Gastrocnemius medialis (tissue), 4 donors: ENCODE measurements around the gene MAST2. TPM values are rescaled to one million over a fixed set of nuclear protein-coding genes. Genes with fewer than 3 reads are reported as not detected.
"Not testable (repeated sequence)": the region's sequence is repeated elsewhere in the genome, so short reads cannot be mapped to it uniquely, and the experiment has no call there.

ENCODE experiments used
- ATAC-seq, 2 donors: fragments of 150-250 bp; one replicate each; pipeline ENCODE4 v1.9.1; 2016
- DNase-seq, 2 donors: peaks; one replicate each; pipeline ENCODE4 v3.0.0-alpha.2; 2019
- H3K27ac ChIP-seq, 4 donors: fragments of 200-600 bp; sonication (generic); 1 replicate in 1 of 4; 2 replicates in 3 of 4; pipeline ENCODE4 v1.5.1; 2016 to 2018; ENCODE audit warnings: mild to moderate bottlenecking in 2 of 4, moderate library complexity in 1 of 4
- H3K27me3 ChIP-seq, 3 donors: fragments of 200-600 bp; sonication (generic) in 2 of 3; 1 replicate in 1 of 3; 2 replicates in 2 of 3; pipeline versions ENCODE4 v1.5.1 to v1.6.0; 2016 to 2019; ENCODE audit warnings: mild to moderate bottlenecking in 1 of 3, moderate library complexity in 1 of 3
- H3K36me3 ChIP-seq, 2 donors: fragments of 200-600 bp; sonication (generic) in 1 of 2; one replicate each; pipeline ENCODE4 v1.5.1; 2017 to 2018
- H3K4me1 ChIP-seq, 2 donors: fragments of 200-600 bp; sonication (generic) in 1 of 2; one replicate each; pipeline ENCODE4 v1.5.1; 2016 to 2017; ENCODE audit warnings: mild to moderate bottlenecking in 2 of 2
- H3K4me3 ChIP-seq, 4 donors: fragments of 200-600 bp; sonication (generic) in 3 of 4; 1 replicate in 1 of 4; 2 replicates in 3 of 4; pipeline ENCODE4 v1.5.1; 2016 to 2019; ENCODE audit warnings: mild to moderate bottlenecking in 2 of 4
- H3K9me3 ChIP-seq, 3 donors: fragments of 200-600 bp; sonication (generic) in 2 of 3; 1 replicate in 1 of 3; 2 replicates in 2 of 3; pipeline ENCODE4 v1.5.1; 2016 to 2019
- CTCF ChIP-seq, 5 experiments: fragments of 450-650 bp in 3 of 5; fragments of 200-600 bp in 2 of 5; sonication (generic) in 2 of 5; IDR thresholded peaks in 4 of 5; conservative IDR thresholded peaks in 1 of 5; 1 replicate in 4 of 5; 2 replicates in 1 of 5; pipeline ENCODE4 v1.5.1; 2016 to 2019; ENCODE audit warnings: antibody characterized with exemption in 5 of 5, mild to moderate bottlenecking in 3 of 5, moderate library complexity in 3 of 5
- POLR2A ChIP-seq, 2 donors: fragments of 450-650 bp; IDR thresholded peaks; one replicate each; pipeline ENCODE4 v1.6.1; 2017; ENCODE audit warnings: antibody characterized with exemption in 2 of 2, mild to moderate bottlenecking in 2 of 2, moderate library complexity in 2 of 2
- in situ Hi-C, 4 donors: fragments of 200-750 bp; cut with MboI; loops; one replicate each; pipeline versions ENCODE4 v1.15.0 to v1.8.0; 2017; ENCODE audit warnings: low sequenced_read_pairs in 4 of 4
- intact Hi-C: fragments of 100-400 bp; cut with DNase I; formaldehyde crosslinking; loops from one replicate; pipeline ENCODE4 v1.15.1; 2023; ENCODE audit warnings: low total_unique reads
- total RNA-seq, 4 donors: library from RNA; depleted of rRNA; stranded (reverse); fragments of >200 nt; gene quantifications; one replicate each; pipeline versions ENCODE4 v1.1.0 to v1.2.3, GENCODE V29; 2016

The MAST2 gene
- total RNA-seq, 4 donors from 2014 or later = 110 to 195 (median 162) TPM

DNA sequence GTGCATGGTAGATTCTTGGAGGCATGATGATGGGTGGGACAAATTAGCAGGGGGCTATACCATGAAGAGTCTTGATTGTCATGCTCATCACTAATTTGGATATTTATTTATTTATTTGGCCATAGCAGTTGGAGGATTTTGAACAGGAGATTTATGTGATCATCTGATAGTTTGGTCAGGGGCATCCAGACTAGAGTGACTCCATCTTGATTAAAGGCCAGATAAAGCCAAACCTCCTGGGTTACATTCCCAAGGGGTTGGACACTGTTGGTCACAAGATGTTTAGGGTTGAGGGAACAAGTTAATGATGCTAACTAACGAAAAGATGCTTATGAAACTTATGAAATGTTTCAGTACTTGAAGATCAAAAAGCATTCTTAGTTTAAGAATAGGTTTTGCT lies 139.8 kb downstream of the MAST2 start:
- Histone ChIP-seq H3K27ac (peak overlapping the region in 2 of 4 donors; percentile 70), H3K4me3 (no peak overlapping the region), H3K4me1 (peaks cover 12 to 23% of the 10 kb centered on the region in 2 donors), H3K9me3 (peaks cover 0 to 6% (median 0%) of the 10 kb centered on the region in 3 donors), H3K27me3 (no peaks in the 10 kb centered on the region), H3K36me3 (peaks cover 0 to 4% of the 10 kb centered on the region in 2 donors)
- no peak for ATAC-seq
- intact Hi-C loops = no loop called here
- in situ Hi-C loops = loop anchor here in 1 of 4 donors (10.0 kb wide), 1 partner anchor 62 kb away; no protein-coding TSS in a partner anchor
- DNase-seq = no peak
- no peak for TF ChIP-seq CTCF (IDR thresholded peaks at IDR 0.05 in 4 of 5, conservative IDR thresholded peaks at IDR 0.05 in 1 of 5)
- no peak for TF ChIP-seq POLR2A (IDR thresholded peaks at IDR 0.05)

- Histone ChIP-seq H3K9me3 (peaks cover 0 to 6% (median 0%) of the 10 kb centered on the region in 3 donors), H3K27ac (peak overlapping the region; percentile 16 to 70 (median 45)), H3K36me3 (peaks cover 0 to 4% of the 10 kb centered on the region in 2 donors), H3K4me3 (no peak overlapping the region), H3K4me1 (peaks cover 12 to 20% of the 10 kb centered on the region in 2 donors), H3K27me3 (no peaks in the 10 kb centered on the region)
- in situ Hi-C loops (loop anchor here in 1 of 4 donors (10.0 kb wide), 1 partner anchor 59 kb away; no protein-coding TSS in a partner anchor), intact Hi-C loops (no loop called here)
- TF ChIP-seq CTCF (IDR thresholded peaks at IDR 0.05 in 4 of 5, conservative IDR thresholded peaks at IDR 0.05 in 1 of 5) (no peak), POLR2A (IDR thresholded peaks at IDR 0.05) (no peak)
- no peak for ATAC-seq
- DNase-seq = no peak
Observed at GRCh38 chr1:45945426-45945825, 142.0 kb downstream of the MAST2 start.

- Histone ChIP-seq H3K27ac (peak overlapping the region; percentile 86 to 94 (median 92)), H3K4me1 (peaks cover 31 to 48% of the 10 kb centered on the region in 2 donors)
- H3K36me3 ChIP-seq, H3K27me3 ChIP-seq, H3K4me3 ChIP-seq, H3K9me3 ChIP-seq, ATAC-seq, DNase-seq, intact Hi-C loops: not testable (repeated sequence)
- in situ Hi-C loops = loop anchor here in 1 of 4 donors (10.0 kb wide), 1 partner anchor 55 kb away; no protein-coding TSS in a partner anchor
Observed at GRCh38 chr1:45949462-45949861, 146.1 kb downstream of the MAST2 start.

- no peaks in the 10 kb centered on the region for H3K27me3 ChIP-seq
- ATAC-seq = no peak
- H3K4me3 ChIP-seq = no peak overlapping the region
- H3K9me3 ChIP-seq = peaks cover 0 to 6% (median 0%) of the 10 kb centered on the region in 3 donors
- H3K36me3 ChIP-seq = no peaks in the 10 kb centered on the region
- in situ Hi-C loops = no loop called here
- DNase-seq = no peak
- no peak for TF ChIP-seq CTCF (IDR thresholded peaks at IDR 0.05 in 4 of 5, conservative IDR thresholded peaks at IDR 0.05 in 1 of 5)
- no peak for TF ChIP-seq POLR2A (IDR thresholded peaks at IDR 0.05)
- intact Hi-C loops = no loop called here
- H3K4me1 ChIP-seq = peaks cover 44 to 57% of the 10 kb centered on the region in 2 donors
- H3K27ac ChIP-seq = peak overlapping the region; percentile 86 to 94 (median 92)
Observed at GRCh38 chr1:45952072-45952471, 148.7 kb downstream of the MAST2 start.

- H3K4me1 ChIP-seq = peaks cover 66 to 77% of the 10 kb centered on the region in 2 donors
Observed at GRCh38 chr1:45953934-45954847, 150.8 kb downstream of the MAST2 start.

More at GRCh38 chr1:45953934-45954847, 150.8 kb downstream of the MAST2 start:
- DNase-seq = peak; percentile 53 to 54
- in situ Hi-C loops (no loop called here), intact Hi-C loops (no loop called here)
- ATAC-seq = peak; percentile 85
- Histone ChIP-seq H3K4me3 (peak overlapping the region; percentile 28 to 40 (median 30)), H3K27ac (peak overlapping the region; percentile 86 to 94 (median 92)), H3K27me3 (no peaks in the 10 kb centered on the region), H3K9me3 (no peaks in the 10 kb centered on the region), H3K36me3 (peaks cover 0 to 3% of the 10 kb centered on the region in 2 donors)
- TF ChIP-seq POLR2A (IDR thresholded peaks at IDR 0.05) (no peak), CTCF (IDR thresholded peaks at IDR 0.05 in 4 of 5, conservative IDR thresholded peaks at IDR 0.05 in 1 of 5) (no peak)
